Measurements from ENCODE around the gene KCNJ10.

The KCNJ10 gene

DNA sequence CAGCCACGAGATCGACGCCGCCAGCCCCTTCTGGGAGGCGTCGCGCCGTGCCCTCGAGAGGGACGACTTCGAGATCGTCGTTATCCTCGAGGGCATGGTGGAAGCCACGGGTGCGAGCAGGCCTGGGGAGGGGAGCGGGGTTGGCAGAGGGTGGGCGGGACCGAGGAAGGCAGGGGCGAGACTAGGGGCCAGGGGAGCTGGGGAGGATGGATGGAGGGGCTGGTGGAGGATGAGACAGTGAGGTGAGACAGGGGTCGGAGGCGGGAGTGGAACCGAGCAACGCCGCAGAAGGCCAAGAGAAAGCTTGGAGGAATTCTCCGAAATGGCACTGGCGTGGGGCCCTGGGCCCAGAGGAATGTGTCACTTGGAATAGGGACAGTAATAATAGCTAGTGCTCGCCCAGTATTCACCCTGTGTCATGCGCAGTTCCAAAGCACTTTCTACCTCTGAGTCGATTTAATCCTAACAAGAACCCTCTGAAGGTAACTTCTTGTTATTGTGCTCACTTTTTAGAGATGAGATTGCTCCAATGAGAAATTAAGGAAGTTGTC, 14.9 kb upstream of the KCNJ10 start:
- no peak for DNase-seq (ENCODE audit: low read depth, low spot score)

- DNase-seq (ENCODE audit: low read depth, low spot score) = peak; percentile 90
Measured at GRCh38 chr1:160083968-160084770, 14.2 kb upstream of the KCNJ10 start.

DNA sequence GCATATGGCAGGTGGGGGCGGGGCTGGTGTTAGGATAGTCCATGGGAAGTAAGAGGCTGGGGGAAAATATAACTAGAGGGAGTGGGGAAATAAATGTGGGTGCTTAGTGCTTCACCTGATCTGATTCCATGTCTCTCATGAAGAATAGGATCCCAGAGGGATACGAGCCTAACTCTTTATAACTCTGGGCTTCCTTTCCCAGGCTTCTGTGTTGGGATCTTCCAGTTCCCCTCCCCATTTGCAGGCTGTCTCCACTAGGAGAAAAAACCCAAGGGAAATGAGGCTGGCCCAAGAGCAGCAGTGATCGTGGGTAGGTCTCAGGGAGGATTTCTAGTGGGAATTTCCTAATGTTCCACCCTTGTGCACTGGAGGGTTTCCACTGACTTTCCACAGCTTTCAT, 13.0 kb upstream of the KCNJ10 start:
- no peak for DNase-seq (ENCODE audit: low read depth, low spot score)

- no peak for DNase-seq (ENCODE audit: low read depth, low spot score)
Measured at GRCh38 chr1:160082487-160082886, 12.5 kb upstream of the KCNJ10 start.

GRCh38 chr1:160081261-160081936, 11.4 kb upstream of the KCNJ10 start, which contains the start of gene KCNJ9:
KCNJ9 (plus strand) TSS chr1:160081538; CDS start chr1:160084031, 2,493 bp downstream.
- peak; percentile 42 for DNase-seq (ENCODE audit: low read depth, low spot score)

- no peak for DNase-seq (ENCODE audit: low read depth, low spot score)
Measured at GRCh38 chr1:160080381-160081100, 10.6 kb upstream of the KCNJ10 start.

DNA sequence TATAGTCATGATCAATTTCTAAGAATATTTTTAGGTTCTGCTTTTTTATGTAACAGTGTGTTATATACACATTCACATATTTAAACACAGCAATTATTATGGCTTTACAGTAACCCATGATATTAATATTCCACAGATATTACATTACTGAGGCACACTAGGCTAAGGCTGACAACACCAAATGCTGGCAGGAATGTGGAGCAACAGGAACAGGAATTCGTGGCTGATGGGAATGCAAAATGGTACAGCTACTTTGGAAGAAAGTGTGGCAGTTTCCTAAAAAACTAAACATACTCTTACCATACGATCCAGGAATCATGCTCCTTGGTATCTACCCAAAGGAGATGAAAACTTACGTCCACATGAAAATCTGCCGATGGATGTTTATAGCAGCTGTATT, 9.5 kb upstream of the KCNJ10 start:
- no peak for DNase-seq (ENCODE audit: low read depth, low spot score)

- peak; percentile 84 for DNase-seq (ENCODE audit: low read depth, low spot score)
Measured at GRCh38 chr1:160078512-160079195, 8.7 kb upstream of the KCNJ10 start.

DNA sequence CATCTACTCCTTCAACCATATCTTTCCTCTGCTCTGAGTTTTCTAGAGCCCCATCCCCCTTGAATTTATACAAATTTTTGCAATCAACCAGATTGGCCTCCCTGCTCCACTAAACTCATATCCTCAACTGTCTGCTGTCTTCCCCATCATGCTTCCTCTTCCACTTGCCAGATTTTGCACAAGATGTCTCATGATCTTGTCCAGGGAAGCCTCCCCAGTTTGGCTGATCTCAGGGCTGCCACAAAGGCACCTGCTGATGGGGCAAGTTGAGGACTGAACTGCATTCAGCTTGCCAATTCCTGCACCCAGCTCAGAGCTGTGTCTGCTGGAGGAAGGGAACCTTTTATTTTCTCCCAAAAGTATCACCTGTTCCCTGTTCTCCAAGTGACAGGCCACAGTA, 7.5 kb upstream of the KCNJ10 start:
- DNase-seq (ENCODE audit: low read depth, low spot score) = no peak

DNA sequence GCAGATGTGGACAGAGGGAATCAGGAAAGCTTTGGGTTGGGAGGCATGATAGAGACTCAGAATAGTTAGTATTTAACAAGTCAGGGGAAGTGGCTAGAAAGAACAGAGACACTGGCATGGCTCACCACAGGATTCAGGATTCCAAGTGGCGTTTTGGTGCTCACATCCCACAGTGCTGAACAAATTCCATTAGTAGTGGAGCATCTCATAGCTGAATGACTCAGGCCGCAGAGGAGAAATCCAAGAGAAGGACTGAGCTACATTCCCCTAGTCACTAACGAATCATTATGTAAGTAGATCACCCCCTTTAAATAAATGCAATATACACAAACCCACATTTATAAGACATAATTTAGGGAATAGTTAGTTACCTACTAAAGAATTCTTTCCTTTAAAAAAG, 6.3 kb upstream of the KCNJ10 start:
- no peak for DNase-seq (ENCODE audit: low read depth, low spot score)

GRCh38 chr1:160075836-160076235, 5.9 kb upstream of the KCNJ10 start:
- DNase-seq (ENCODE audit: low read depth, low spot score) = no peak

DNA sequence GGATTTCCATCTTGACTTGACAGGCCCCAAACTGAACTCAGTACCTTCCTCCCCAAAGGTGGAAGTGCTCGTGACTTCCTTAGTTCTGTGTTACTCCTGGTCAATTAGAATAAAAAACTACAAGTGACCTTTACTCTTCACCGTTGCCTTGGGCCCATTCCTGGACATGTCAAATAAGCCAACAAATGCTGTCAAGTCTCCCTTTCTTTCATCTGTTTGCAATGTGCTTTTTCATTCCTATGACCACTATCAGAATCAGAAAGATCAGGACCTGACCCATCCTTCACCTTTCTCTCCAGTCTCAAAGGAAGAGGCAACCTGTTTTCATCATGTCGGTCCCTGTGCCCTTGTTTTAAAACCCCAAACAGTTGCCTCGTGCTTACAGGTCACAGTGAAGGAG, 4.9 kb upstream of the KCNJ10 start:
- DNase-seq (ENCODE audit: low read depth, low spot score) = no peak

DNA sequence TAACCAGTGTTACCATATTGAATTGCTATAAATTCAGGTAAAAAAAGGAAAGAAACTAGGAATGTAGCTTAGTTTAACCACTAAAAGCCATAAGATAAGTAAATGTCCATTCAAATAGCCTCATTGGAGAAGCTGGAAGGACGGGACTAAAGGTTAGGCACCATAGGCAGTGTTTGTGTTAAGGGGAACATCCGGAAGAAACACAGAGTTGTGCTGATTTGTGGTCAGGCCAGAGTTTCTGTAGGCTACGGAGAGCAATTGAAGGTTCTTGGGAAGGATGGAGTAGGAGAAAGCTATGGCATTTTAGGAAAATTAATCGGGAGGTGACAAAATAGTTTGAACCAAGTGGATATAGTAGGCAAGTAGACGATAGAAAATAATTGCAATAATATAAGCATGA, 1.3 kb upstream of the KCNJ10 start:
- DNase-seq (ENCODE audit: low read depth, low spot score) = no peak

GRCh38 chr1:160070243-160071163, 543 bp upstream of the KCNJ10 start:
- peak; percentile 78 for DNase-seq (ENCODE audit: low read depth, low spot score)

DNA sequence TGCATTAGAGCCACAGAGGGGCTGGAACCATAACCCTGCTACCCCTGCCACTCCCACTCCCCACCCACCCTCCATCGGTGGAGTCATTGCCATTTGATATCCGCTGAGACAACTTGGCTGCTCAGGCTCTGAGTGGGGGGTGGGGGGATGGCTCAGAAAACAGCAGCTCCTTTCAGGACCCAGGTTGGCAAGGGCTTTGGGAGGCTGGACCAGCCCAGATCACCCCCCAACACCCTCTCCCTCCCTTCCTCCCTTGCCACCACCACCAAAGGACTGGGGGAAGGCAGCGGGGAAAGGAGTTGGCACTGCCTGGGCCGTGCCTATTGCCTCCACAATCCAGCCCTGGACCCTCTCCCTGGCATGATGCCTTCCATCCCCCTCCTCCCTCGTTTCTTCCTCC, 1.7 kb downstream of the KCNJ10 start:
- DNase-seq (ENCODE audit: low read depth, low spot score) = no peak

GRCh38 chr1:160066829-160067745, 2.9 kb downstream of the KCNJ10 start:
- DNase-seq (ENCODE audit: low read depth, low spot score) = no peak

GRCh38 chr1:160064746-160065145, 5.2 kb downstream of the KCNJ10 start:
- DNase-seq (ENCODE audit: low read depth, low spot score) = peak; percentile 24

DNA sequence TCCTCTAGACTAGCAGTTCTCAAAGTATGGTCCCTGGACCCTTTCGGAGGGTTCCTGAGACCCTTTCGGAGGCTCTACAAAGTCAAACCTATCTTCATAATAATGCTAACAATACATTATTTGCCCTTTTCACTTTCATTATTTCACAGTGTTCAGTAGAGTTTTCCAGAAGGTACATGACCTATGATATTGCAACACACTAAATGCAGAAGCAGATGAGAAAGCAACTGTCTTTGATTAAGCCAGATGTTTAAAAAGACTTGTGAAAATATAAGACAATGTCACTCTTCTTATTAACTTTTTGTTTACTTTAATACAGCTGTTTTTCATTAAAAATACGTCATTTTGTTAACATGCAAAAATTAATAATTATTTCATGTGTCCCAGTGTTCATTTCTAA, 5.8 kb downstream of the KCNJ10 start:
- DNase-seq (ENCODE audit: low read depth, low spot score) = no peak

- DNase-seq (ENCODE audit: low read depth, low spot score) = no peak
Measured at GRCh38 chr1:160063176-160063575, 6.8 kb downstream of the KCNJ10 start.

GRCh38 chr1:160062230-160062532, 7.8 kb downstream of the KCNJ10 start:
- no peak for DNase-seq (ENCODE audit: low read depth, low spot score)

Data from ELF-1 (cell line).